ENCODE results near the gene CLCF1.

GRCh38 chr11:67369275-67369674 is 4.1 kb downstream of the CLCF1 start:
- TF ChIP-seq, protein P1, sequence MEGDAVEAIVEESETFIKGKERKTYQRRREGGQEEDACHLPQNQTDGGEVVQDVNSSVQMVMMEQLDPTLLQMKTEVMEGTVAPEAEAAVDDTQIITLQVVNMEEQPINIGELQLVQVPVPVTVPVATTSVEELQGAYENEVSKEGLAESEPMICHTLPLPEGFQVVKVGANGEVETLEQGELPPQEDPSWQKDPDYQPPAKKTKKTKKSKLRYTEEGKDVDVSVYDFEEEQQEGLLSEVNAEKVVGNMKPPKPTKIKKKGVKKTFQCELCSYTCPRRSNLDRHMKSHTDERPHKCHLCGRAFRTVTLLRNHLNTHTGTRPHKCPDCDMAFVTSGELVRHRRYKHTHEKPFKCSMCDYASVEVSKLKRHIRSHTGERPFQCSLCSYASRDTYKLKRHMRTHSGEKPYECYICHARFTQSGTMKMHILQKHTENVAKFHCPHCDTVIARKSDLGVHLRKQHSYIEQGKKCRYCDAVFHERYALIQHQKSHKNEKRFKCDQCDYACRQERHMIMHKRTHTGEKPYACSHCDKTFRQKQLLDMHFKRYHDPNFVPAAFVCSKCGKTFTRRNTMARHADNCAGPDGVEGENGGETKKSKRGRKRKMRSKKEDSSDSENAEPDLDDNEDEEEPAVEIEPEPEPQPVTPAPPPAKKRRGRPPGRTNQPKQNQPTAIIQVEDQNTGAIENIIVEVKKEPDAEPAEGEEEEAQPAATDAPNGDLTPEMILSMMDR (IDR thresholded peaks at IDR 0.05) = no peak
- no peak for TF ChIP-seq POLR2A (IDR thresholded peaks at IDR 0.05)

Data from lower leg skin (tissue), 3 donors.